SK-N-SH treated with all-trans-retinoic acid at 6 μM for 48 hours (cell line): ENCODE results near the gene CRLF3.
"Not testable (repeated sequence)": the region's sequence is repeated elsewhere in the genome, so short reads cannot be mapped to it uniquely, and the experiment has no call there.

Experiments used
- ARNTL ChIP-seq: fragments of 450-650 bp; formaldehyde crosslinking; IDR thresholded peaks from 2 replicates; pipeline ENCODE4 v1.5.0; 2020; ENCODE audit warnings: low read depth, mild to moderate bottlenecking, moderate library complexity, borderline replicate concordance
- CREB5 ChIP-seq: fragments of 250-450 bp; sonication (Bioruptor Pico); IDR thresholded peaks from 2 replicates; pipeline ENCODE4 v1.5.1; 2020; ENCODE audit warnings: low read depth, mild to moderate bottlenecking, moderate library complexity
- CSDC2 ChIP-seq: fragments of 250-450 bp; sonication (Bioruptor Pico); IDR thresholded peaks from 2 replicates; pipeline ENCODE4 v1.5.0; 2020; ENCODE audit warnings: mild to moderate bottlenecking, moderate library complexity
- OSR1 ChIP-seq: fragments of 250-450 bp; sonication (Bioruptor Pico); IDR thresholded peaks from 2 replicates; pipeline ENCODE4 v1.8.0; 2022; ENCODE audit warnings: moderate library complexity, mild to moderate bottlenecking, inconsistent platforms
- PATZ1 ChIP-seq: fragments of 250-450 bp; sonication (Bioruptor Pico); IDR thresholded peaks from 2 replicates; pipeline ENCODE4 v1.8.0; 2020; ENCODE audit warnings: mild to moderate bottlenecking, moderate library complexity, borderline replicate concordance
- TOX ChIP-seq: fragments of 250-450 bp; sonication (Bioruptor Pico); IDR thresholded peaks from 2 replicates; pipeline ENCODE4 v1.8.0; 2021; ENCODE audit warnings: mild to moderate bottlenecking, moderate library complexity, borderline replicate concordance
- ZFP3 ChIP-seq: fragments of 250-450 bp; sonication (Bioruptor Pico); IDR thresholded peaks from 2 replicates; pipeline ENCODE4 v1.5.0; 2020; ENCODE audit warnings: mild to moderate bottlenecking, moderate library complexity
- ZFP30 ChIP-seq: fragments of 450-650 bp; formaldehyde crosslinking; IDR thresholded peaks from 2 replicates; pipeline ENCODE4 v1.5.0; 2022; ENCODE audit warnings: mild to moderate bottlenecking, moderate library complexity

GRCh38 chr17:30736371-30736770 lies 88.1 kb downstream of the CRLF3 start:
- TF ChIP-seq ZFP3 (CRISPR knock-in tag); ARNTL (CRISPR knock-in tag); PATZ1; TOX (CRISPR knock-in tag); OSR1 (CRISPR knock-in tag); CREB5; CSDC2 (CRISPR knock-in tag); ZFP30 (CRISPR knock-in tag): not testable (repeated sequence)
